Activated naive CD4-positive, alpha-beta T cell treated with anti-CD3 and anti-CD28 coated beads, Interleukin-2, amount 50 U/mL, for 72 hours (primary cell): ENCODE measurements around the gene VPS39. TPM values are rescaled to one million over a fixed set of nuclear protein-coding genes. Genes with fewer than 3 reads are reported as not detected.

Source experiments
- ATAC-seq, 2 donors: fragments of 150-1000 bp; cut with Tn5 transposase; 2 replicates each; pipeline ENCODE4 v1.10.0; 2021; ENCODE audit warnings: mild to moderate bottlenecking in 2 of 2, moderate library complexity in 2 of 2
- DNase-seq, 2 donors: peaks; one replicate each; pipeline ENCODE4 v3.0.0; 2021 to 2022; ENCODE audit warnings: low spot score in 2 of 2
- H3K27ac Mint-ChIP-seq, 2 donors: one replicate each; pipeline ENCODE4 v1.8.0; 2022; ENCODE audit warnings: mild to moderate bottlenecking in 2 of 2, mixed read lengths in 2 of 2
- H3K36me3 Mint-ChIP-seq, 2 donors: one replicate each; pipeline ENCODE4 v1.8.0; 2022; ENCODE audit warnings: mixed read lengths in 2 of 2
- H3K9me3 Mint-ChIP-seq, 2 donors: one replicate each; pipeline ENCODE4 v1.8.0; 2022; ENCODE audit warnings: mixed read lengths in 2 of 2
- total RNA-seq, 2 donors: library from RNA; stranded (reverse); gene quantifications; one replicate each; pipeline ENCODE4 v1.2.3, GENCODE V29; 2022

The VPS39 gene
- total RNA-seq, 2 donors from 2014 or later, result 55.2 to 90.7 TPM

DNA sequence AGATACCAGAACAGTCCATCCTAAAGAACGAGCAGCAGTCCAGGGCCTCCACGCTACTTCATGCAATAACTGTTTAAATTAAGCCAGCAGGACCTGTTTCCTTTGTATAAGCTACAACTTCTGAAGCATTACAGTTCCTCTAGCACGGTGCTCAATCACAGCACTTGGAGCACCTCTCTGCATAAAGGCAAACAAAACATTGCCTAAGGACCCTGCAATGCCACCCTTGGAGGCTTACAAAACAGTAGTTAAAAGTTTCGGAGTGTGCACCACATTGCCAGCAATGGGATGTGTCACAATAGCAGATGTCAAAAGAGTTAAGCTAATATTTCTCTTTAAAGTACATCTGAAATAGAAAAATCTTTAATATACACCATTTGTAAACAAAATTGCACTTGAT, 2.6 kb upstream of the VPS39 start:
- Mint-ChIP-seq H3K36me3 (peaks cover 22 to 41% of the 10 kb centered on the region in 2 donors), H3K27ac (no peak overlapping the region), H3K9me3 (no peaks in the 10 kb centered on the region)
- no peak for DNase-seq
- no peak for ATAC-seq

GRCh38 chr15:42206406-42206805, 1.7 kb downstream of the VPS39 start:
- H3K36me3 Mint-ChIP-seq, result peaks cover 22 to 35% of the 10 kb centered on the region in 2 donors
- H3K27ac Mint-ChIP-seq, result peak overlapping the region in 1 of 2 donors; percentile 94
- DNase-seq (no peak), ATAC-seq (no peak)
- H3K9me3 Mint-ChIP-seq, result no peaks in the 10 kb centered on the region

DNA sequence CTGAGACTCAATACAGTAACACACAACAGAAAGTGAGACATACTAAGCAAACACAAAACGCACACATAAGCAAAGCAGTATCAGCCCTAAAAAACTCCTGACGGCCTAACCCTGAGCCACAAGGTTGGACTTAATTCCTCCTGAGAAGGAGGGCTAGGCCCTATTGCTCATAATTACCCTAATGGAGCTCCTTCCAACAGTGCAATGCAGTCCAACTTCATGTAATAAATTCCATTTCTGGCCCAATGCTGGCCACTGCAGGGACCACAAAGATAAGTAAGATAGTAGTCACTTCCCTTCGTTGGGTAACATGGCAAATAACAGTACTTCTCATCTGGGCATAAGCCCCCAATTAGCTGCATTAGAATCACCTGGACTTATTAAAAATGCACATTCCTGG, 4.2 kb downstream of the VPS39 start:
- Mint-ChIP-seq H3K9me3 (no peaks in the 10 kb centered on the region), H3K27ac (no peak overlapping the region), H3K36me3 (peaks cover 22 to 41% of the 10 kb centered on the region in 2 donors)
- ATAC-seq (no peak), DNase-seq (no peak)

- Mint-ChIP-seq H3K27ac (no peak overlapping the region), H3K36me3 (peaks cover 15 to 33% of the 10 kb centered on the region in 2 donors), H3K9me3 (no peaks in the 10 kb centered on the region)
- no peak for DNase-seq
- ATAC-seq, result no peak
These were observed 5.5 kb downstream of the VPS39 start for GRCh38 chr15:42202653-42203052.

DNA sequence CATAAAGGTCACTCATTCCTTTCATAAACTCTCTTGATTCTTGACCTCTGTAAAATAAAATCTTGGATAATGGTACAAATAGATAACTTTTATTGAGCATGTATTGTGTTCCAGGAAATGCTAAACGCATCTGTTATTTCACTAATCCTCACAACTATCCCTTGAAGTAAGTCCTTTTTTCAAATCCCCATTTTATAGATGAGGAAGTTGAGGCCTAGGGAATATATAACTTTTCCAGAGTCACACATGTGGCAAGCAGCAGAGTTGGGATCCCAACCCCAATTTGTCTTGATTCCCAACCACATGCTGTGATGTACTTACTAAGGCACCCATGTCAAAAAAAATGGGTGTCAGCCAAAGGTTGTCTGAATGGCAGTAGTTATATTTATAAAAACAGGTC, 6.3 kb downstream of the VPS39 start:
- ATAC-seq (no peak), DNase-seq (no peak)
- no peaks in the 10 kb centered on the region for H3K9me3 Mint-ChIP-seq
- H3K36me3 Mint-ChIP-seq, result peaks cover 8 to 27% of the 10 kb centered on the region in 2 donors
- H3K27ac Mint-ChIP-seq, result no peak overlapping the region

DNA sequence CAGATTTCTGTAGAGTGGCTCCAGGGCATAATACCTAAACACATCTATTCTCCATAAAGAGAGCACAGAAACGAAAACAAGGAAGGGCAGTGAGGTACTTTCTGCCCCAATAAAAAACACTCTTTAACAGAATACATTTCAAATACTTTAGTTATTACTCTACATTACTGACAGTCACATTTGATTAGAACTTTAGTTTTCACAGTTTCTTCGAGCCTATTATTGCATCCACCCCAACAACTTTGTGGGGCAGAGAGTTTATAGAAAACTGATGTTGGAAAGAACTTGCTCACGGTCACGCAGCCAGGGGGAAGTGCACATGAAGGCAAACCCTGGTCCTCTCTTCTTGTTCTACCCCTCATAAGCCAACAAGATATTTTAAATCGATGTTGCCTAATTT, 9.0 kb downstream of the VPS39 start:
- Mint-ChIP-seq H3K9me3 (no peaks in the 10 kb centered on the region), H3K36me3 (peaks cover 7 to 44% of the 10 kb centered on the region in 2 donors), H3K27ac (no peak overlapping the region)
- ATAC-seq, result no peak
- DNase-seq, result no peak

- no peak for DNase-seq
These were observed 9.6 kb downstream of the VPS39 start for GRCh38 chr15:42198516-42198915.

DNA sequence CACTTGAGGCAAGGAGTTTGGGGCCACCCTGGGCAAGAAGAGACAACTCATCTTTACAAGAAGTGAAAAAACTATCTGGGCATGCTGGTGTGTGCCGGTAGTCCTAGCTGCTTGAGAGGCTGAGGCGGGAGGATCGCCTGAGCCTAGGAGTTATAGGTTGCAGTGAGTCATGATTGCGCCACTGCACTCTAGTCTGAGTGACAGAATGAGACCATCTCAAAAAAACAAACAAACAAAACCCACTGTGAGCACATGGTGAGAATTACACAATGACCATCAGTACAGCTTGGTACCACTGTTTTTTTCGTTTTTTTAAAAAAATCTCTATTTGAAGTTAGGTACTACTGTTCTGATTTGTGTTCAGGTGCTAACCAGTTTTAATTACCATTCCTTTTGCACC, 13.6 kb downstream of the VPS39 start:
- ATAC-seq, result peak; percentile 28 to 53
- H3K36me3 Mint-ChIP-seq, result peaks cover 18 to 62% of the 10 kb centered on the region in 2 donors
- H3K9me3 Mint-ChIP-seq, result no peaks in the 10 kb centered on the region

More at GRCh38 chr15:42198516-42198915, 9.6 kb downstream of the VPS39 start:
- no peak for ATAC-seq
- Mint-ChIP-seq H3K9me3 (no peaks in the 10 kb centered on the region), H3K27ac (no peak overlapping the region), H3K36me3 (peaks cover 7 to 49% of the 10 kb centered on the region in 2 donors)

GRCh38 chr15:42193383-42193782, 14.7 kb downstream of the VPS39 start:
- DNase-seq (no peak), ATAC-seq (peak; percentile 60 to 67)
- Mint-ChIP-seq H3K9me3 (no peaks in the 10 kb centered on the region), H3K27ac (peak overlapping the region; percentile 89 to 100), H3K36me3 (peaks cover 18 to 66% of the 10 kb centered on the region in 2 donors)

More for the DNA sequence above, 13.6 kb downstream of the VPS39 start:
- H3K27ac Mint-ChIP-seq, result peak overlapping the region; percentile 84 to 89
- DNase-seq, result no peak

DNA sequence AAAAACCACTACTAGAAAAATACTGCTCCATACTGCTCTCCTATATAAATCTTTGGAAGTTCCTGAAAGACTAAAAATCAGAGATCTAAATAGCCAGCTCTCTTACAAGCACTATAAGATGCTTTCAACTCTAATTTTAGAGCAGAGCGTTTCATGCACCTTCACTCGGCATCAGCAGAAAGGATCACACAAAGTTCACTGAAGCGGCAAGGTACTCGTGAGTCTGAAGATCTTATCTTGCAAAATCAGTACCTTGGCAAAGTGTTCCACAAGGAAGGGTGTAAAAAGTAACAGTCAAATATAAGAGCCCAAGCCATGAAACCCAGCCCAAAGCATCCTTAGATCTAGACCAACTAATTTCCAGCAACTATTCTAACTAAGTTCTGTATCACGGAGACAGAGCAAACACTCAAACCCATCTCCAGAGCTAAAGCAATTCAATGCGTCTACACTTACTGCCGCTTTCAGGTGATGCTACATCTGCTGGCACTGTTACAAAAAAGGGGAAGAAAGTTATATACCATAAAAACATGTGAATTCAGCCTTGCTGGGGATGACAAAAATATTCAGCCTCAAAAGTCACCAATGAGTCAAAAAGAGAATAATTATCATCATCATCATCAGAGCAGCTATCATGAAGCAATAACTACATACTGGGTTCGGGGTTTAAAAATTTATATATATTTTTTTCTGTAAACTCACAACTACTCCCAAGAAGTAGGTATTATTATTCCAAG, 16.3 kb downstream of the VPS39 start:
- DNase-seq, result no peak
- peak; percentile 46 to 49 for ATAC-seq
- Mint-ChIP-seq H3K36me3 (peaks cover 21 to 71% of the 10 kb centered on the region in 2 donors), H3K9me3 (no peaks in the 10 kb centered on the region), H3K27ac (peak overlapping the region; percentile 87 to 89)

DNA sequence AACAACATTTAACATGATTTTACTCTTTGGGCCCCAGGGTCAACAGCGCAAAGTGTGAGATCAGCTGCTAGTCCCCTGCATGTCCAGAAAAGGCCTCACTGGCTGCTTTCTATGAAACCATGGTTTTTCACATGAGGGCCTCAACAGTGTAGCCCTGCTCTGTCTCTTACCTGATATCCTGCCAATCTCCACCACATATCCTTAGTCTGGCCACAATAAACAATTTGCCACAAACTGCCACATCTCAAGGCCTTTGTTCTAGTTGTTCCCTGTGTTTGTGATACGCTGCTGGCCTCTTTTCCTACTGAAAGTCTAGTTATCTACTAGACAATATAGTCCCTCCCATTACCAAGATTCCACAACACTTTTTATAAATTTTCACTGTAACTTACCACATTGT, 17.7 kb downstream of the VPS39 start:
- Mint-ChIP-seq H3K27ac (peak overlapping the region; percentile 58 to 73), H3K36me3 (peaks cover 17 to 72% of the 10 kb centered on the region in 2 donors), H3K9me3 (no peaks in the 10 kb centered on the region)
- DNase-seq (no peak), ATAC-seq (no peak)

DNA sequence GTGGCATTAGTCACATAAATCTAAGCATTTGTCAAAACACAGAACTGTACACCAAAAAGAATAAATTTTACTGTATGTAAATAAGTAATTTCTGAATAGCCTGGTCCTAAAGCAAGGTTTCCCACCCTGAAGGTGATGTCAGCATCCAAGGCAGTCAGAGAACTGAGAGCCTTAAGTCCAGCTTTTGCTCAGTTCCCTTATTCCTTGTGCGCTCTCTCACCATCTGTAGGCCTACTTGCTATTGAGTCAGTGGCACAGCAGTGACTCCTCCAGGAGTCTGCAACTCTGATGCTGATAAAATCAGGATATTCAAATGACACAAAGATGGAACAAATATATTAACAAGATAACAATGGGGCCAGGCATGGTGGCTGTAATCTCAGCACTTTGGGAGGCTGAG, 22.3 kb downstream of the VPS39 start:
- H3K36me3 Mint-ChIP-seq, result peaks cover 22 to 50% of the 10 kb centered on the region in 2 donors
- DNase-seq (no peak), ATAC-seq (no peak)
- H3K9me3 Mint-ChIP-seq, result no peaks in the 10 kb centered on the region
- no peak overlapping the region for H3K27ac Mint-ChIP-seq

- no peak for DNase-seq
- Mint-ChIP-seq H3K36me3 (peaks cover 16 to 44% of the 10 kb centered on the region in 2 donors), H3K27ac (no peak overlapping the region), H3K9me3 (no peaks in the 10 kb centered on the region)
- ATAC-seq, result no peak
These were observed 23.4 kb downstream of the VPS39 start for GRCh38 chr15:42184736-42185135.

DNA sequence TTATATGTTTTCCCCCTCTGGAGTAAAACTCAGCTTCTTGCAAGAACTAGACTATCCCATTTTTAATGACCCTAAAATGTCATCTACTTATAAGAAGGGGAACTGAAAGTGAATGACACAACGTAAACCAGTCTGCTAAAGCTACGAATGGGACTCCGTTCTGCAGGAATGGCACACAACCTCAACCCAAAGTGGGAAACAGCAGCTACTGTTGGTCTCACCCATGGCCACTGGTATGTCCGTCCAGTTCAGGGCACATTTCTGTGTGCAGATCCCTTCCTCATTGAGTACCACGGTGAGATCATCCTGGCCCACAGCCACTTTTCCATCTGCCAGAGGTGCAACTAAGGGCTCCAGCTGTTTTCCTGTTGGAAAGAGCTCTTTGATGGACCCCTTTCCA, 23.8 kb downstream of the VPS39 start:
- no peaks in the 10 kb centered on the region for H3K9me3 Mint-ChIP-seq
- no peak overlapping the region for H3K27ac Mint-ChIP-seq
- H3K36me3 Mint-ChIP-seq, result peaks cover 16 to 42% of the 10 kb centered on the region in 2 donors
- ATAC-seq (no peak), DNase-seq (no peak)

GRCh38 chr15:42182961-42183360, 25.1 kb downstream of the VPS39 start:
- DNase-seq, result no peak
- ATAC-seq, result no peak
- peak overlapping the region; percentile 43 to 84 for H3K27ac Mint-ChIP-seq
- H3K9me3 Mint-ChIP-seq, result no peaks in the 10 kb centered on the region
- H3K36me3 Mint-ChIP-seq, result peaks cover 17 to 29% of the 10 kb centered on the region in 2 donors

DNA sequence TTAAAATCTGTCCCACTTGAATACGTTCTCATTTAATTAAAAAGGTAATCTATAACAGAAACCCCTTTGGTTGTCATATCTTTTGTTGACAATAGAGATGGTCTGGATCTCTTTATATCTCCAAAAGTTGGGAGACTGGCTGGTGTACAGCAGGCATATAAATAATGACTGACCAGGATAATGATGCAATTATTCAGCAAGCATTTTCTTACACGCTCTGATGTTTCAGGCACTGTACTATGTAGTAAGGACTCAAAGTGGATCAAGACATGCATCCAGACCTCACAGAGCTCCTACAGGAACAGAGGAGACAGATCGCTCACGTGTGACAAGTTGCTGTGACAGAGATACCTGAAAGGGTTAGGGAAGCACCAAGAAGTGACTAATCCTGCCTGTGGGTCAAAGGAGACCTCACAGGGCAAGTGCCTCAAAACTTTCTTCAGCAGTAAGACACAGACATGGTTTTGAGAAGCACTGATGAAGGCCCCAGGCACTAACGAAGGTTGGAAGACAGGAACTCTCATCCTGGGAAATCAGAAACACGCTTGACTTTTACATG, 25.7 kb downstream of the VPS39 start:
- no peak for ATAC-seq
- DNase-seq, result no peak
- Mint-ChIP-seq H3K9me3 (no peaks in the 10 kb centered on the region), H3K36me3 (peaks cover 15 to 24% of the 10 kb centered on the region in 2 donors), H3K27ac (peak overlapping the region; percentile 22 to 84)

GRCh38 chr15:42178056-42178455, 30.0 kb downstream of the VPS39 start:
- no peak for ATAC-seq
- Mint-ChIP-seq H3K36me3 (peaks cover 4 to 6% of the 10 kb centered on the region in 2 donors), H3K9me3 (no peaks in the 10 kb centered on the region), H3K27ac (no peak overlapping the region)
- DNase-seq, result no peak

DNA sequence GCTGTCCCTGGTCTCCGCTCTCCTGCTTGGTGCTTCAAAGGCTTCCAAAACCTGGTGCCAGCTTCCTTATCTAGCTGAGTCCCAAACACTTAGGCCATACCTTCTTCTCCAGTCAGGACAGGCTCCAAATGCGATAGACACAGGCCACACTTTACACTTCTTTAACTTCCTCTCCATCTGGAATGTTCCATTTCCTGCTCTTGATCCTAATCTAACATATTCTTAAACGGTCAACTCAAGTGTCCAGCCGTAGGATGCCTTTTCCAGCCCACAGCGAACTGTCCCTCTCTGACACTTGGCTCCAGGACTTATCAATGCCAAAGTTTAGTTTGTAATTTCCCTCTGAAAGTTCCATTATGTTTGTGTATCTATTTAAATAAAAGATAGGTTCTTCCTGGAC, 32.4 kb downstream of the VPS39 start:
- Mint-ChIP-seq H3K27ac (peak overlapping the region; percentile 11 to 73), H3K9me3 (no peaks in the 10 kb centered on the region), H3K36me3 (peaks cover 10 to 13% of the 10 kb centered on the region in 2 donors)
- ATAC-seq (no peak), DNase-seq (no peak)
